Measurements from ENCODE around the gene PTTG2.

The PTTG2 gene

DNA sequence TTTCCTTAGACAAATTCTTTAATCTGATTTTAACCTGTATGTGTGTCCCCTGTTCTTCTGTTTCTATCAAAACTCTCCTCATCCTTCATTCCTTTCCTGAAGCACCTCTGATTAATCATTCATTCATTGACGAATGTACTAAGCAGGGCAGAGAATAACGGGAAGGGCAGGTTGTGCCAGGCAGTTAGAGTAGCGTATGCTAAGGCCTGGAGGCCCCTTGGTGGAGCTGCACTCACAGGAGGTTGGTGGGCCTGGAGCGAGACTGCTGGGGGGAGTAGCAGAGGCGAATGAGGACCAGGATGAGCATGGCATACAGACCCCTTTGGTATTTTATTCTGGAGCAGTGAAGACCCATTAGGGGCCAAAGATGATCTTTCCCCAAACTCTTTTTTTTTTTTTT, 22.5 kb downstream of the PTTG2 start:
- DNase-seq (ENCODE audit: extremely low read depth in 1 of 2, low read depth in 1 of 2) = no peak

DNA sequence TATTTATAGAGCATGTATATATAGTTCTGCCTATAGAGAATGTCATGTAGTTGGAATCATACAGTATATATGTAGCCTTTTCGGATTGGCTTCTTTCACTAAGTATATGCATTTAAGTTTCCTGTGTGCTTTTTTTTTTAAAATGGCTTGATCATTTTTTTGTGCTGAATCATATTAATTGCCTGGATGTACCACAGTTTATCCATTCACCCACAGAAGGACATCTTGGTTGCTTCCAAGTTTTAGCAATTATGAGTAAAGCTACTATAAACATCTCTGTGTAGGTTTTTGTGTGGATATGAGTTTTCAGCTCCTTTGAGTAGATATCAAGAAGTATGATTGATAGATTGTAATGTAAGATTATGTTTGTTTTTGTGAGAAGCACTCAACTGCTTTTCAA, 23.8 kb downstream of the PTTG2 start:
- DNase-seq (ENCODE audit: extremely low read depth in 1 of 2, low read depth in 1 of 2) = no peak

DNA sequence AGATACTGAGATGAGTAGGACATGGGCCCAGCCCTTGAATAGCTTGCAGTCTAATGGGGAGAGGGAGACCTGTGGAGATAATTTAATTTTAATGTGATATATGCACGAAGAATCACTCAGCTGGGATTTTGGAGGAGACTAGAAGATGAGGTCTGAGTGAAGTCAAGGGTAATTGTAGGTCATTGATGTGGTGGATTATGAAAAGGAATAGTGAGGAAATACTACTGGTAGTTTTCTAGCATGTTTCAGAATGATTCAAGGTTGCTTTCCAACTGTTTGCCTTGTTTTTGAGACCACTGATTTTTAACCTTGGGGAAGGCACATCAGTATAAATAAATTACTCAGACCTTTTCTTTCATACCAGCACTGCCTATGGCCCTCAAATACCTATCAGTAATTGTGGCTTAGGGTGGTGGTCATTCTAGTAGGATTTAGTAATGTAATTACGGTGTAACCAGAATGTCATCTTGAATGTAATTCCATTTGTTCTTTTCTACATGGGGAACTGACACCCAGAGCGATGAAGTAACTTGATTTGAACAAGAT, 25.6 kb downstream of the PTTG2 start:
- no peak for DNase-seq (ENCODE audit: extremely low read depth in 1 of 2, low read depth in 1 of 2)

DNA sequence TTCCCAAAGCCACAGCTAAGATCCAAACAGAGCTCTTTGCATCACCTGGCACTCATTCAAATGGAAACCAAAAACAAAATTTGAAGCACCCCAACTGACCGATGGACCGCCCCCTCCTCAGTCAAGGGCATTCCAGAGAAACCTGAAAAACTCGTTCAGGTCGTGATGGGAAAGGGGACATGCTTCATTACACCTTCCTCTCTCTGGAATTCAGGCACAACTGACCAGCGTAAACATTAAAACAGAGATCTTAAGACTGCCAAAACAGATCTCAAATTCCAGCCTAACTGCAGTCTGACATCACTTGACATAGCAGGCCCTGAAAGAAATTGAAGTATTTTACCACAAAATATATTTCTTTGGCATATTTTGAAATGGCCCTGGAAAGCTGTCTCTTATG, 28.5 kb downstream of the PTTG2 start:
- no peak for DNase-seq (ENCODE audit: extremely low read depth in 1 of 2, low read depth in 1 of 2)

DNA sequence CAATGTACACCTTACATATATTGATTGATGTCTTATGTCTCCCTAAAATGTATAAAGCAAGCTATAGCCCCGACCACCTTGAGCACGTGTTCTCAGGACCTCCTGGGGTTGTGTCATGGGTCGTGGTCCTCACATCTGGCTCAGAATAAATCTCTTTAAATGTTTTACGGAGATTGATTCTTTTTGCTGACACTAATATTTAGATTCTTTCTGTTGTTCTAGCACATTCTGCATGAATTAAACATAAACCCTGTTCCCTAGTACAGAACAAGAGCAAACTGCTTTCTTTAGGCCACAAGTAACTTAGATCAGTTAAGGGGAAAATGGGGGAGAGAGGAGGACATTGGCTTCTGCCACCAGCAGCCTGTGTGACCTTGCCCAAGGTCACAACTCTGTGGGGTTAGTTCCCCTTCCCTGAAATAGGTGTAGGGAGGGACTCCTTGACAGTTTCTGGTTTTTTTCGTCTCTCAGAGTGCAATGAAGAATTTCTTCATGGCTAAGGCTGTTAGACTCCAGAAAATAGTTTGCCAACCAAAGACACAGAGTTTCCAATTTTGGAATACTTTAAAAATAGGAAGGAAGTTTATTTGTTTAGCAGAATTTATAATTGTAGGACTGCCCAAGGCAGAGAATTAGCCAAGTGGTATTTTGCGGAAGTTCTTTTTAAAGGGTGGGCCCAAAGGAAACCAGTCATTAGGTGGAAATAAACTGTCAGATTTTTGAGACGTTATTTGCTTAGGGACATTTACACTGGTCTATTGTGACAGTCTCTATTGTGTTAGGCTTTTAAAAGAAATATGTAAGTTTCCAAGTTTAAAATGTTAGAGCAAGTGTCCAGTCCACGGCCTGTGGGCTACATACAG, 29.4 kb downstream of the PTTG2 start:
- no peak for DNase-seq (ENCODE audit: extremely low read depth in 1 of 2, low read depth in 1 of 2)

DNA sequence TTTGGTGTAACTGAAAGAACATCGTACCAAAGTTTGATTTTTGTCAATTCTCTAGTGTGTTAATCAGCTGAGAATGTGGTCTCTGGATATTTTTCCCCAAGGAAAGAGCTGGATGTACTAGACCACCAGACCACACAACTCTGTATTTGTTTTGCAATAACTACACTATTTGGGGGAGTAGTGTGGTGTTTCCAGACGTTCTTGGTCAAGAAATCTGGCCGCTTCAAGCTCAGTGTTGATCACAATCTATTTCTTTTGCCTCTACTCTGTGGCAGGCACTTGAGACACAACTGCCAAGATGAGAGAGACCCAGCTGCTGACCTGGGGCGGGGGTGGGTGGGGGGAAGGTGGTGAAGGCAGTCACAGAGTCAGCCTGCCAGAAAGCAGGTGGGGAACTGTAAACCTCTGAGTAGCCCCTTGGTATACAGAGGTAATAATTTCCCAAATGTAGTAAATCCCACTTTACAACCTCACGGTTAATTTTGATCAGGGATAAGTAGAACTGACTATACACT, 30.6 kb downstream of the PTTG2 start:
- DNase-seq (ENCODE audit: extremely low read depth in 1 of 2, low read depth in 1 of 2) = no peak

DNA sequence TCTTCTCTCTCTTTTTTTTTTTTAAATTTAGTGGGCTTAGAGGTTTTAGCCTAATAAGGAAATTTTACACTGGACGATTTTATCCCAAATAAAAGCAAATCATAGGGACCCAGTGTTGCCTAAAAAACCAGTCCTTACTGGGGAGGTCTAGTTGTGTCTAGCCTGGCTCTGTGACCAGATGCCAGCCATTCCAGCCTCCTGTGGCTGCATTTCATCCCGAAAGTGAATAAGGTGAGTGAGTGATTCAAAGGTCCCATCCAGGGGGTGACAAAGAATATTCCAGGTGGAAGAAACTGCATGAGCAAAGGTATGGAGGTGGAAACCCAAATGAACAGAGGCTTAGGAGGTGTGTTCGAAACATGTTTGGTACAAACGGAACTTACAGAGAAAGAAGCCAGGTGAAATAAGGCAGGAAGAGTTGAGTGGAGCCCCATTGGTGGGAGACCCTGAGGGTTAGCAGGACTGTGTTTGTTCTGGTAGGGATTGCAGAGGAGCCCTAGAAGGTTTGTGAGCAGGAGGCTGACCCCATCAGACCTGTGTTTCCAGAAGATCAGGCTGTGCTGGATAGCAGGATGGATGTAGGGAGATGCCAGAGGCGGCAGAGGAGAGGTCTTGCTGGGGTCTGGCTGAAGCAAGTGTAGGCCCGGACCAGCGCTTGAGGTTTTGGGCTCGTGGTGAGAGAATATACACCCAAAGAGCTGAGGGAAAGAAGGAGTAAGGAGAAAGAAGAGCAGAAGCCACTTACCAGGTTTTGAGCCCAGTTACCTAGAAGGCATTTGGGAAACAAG, 31.6 kb downstream of the PTTG2 start:
- no peak for DNase-seq (ENCODE audit: extremely low read depth in 1 of 2, low read depth in 1 of 2)

DNA sequence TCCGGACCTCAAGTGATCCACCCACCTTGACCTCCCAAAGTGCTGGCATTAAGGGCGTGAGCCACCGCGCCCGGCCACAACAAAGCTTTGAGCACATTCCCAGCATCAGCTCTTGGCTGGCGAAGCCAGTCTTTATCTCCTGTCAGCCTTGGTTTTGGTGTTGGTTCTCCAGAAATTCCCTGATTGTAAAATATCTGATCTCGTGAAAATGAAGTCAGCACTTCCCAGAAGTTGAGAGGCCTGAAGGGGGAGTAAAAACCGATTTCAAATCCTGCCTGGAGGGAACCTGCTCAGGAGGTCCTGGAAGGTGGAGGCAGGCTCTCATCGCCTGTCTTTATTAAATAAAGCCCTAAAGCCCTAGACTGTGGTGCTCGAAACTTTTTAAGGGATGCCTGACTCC, 33.6 kb downstream of the PTTG2 start:
- DNase-seq (ENCODE audit: extremely low read depth in 1 of 2, low read depth in 1 of 2) = no peak

DNA sequence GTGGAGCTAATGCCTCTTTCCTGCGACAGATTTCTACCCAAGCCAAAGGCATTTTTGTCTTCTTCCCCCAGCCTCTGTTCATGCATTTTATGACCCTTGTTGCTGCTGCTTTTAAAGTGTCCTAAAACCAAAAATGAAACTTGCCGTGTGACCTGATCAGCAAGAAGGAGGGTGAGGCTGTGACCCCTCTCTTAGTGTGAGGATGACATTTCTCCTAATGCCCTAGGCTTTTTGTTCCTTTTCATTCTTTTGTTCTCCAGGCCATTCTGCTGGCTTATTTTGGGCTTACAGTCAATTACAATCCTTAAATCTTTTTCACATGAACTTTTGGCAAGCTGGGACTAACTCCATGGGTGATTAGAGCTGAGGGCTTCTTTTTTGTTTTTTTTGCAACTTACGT, 34.4 kb downstream of the PTTG2 start:
- DNase-seq (ENCODE audit: extremely low read depth in 1 of 2, low read depth in 1 of 2) = no peak

DNA sequence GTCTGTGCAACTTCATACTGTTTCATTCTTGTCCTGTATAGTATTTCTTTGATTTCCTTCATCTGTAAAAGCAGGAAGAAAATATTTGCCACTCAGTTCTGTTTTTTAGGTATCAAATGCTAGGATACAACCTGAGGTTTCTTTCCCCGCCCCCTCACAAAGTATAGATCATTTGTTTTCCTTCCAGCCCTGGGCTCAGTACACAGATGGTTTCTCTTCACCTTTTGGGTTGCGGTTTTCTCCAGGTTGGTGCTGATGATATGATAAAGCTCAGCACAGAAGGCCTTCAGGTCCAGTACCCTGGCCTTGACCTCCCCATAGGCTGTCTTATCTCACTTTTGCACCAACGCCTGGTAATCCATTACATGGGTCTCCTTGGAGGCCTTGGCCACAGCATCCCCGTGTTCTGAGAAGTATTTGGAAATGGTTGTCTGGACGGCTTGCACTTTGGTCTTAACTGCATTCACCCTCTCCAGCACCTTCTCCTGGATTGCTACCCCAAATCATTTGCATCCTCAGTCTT, 35.2 kb downstream of the PTTG2 start:
- DNase-seq (ENCODE audit: extremely low read depth in 1 of 2, low read depth in 1 of 2) = no peak

DNA sequence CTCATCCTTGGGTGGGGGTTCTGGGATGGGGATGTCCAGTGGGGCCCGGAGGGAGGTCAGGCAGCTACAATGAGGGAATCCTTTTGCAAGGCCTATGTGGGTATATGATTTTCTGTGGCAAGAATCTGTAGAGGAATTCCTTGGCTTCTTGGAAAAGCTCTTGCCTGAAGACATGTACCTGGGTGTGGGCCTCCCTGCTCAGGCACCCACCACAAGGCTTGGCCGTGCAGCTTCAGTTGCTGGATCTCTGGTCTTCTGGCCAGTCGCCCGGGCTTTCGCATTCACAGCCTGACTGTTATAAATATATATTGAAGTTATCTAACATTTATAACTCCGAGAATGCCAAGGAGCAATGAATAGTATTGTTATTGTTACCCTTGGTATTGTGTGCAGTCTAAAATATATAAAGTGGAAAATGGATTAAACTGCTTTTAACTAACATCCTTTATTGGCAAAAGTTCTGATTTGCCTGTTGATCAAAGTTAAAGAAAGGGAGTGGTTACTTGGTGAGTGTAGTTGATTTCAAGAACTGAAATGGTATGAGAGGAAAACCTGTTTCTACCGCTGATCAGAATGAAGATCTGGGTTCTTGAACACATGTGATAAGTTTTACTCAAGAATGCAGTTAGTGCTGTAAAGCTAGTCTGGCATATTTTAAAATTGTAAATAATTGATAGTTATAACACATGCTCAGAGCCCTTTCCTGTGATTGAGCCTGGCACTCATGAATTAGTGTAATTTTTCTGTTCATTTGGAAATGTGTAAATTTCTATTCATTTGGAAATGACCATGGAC, 36.0 kb downstream of the PTTG2 start:
- no peak for DNase-seq (ENCODE audit: extremely low read depth in 1 of 2, low read depth in 1 of 2)

DNA sequence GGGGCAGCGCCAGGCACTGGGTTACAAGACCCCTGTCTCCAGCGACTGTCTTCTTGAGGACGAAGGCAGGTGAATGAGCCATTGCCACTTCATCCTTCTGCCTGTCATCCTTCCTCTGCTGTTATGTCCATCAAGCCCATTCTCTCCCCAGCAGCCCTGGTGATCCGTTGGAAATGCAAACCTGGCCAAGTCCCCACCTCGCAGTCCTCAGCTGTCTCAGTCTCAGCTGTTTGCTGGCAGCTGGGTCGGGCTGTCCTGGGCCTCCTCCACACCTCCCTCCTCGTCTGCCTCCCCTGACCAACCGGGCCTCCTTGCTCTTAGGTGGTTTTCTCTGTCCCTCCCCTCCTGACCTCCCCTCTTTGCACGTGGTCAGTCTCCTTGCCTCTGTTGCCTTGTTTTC, 38.0 kb downstream of the PTTG2 start:
- DNase-seq (ENCODE audit: extremely low read depth in 1 of 2, low read depth in 1 of 2) = no peak

DNA sequence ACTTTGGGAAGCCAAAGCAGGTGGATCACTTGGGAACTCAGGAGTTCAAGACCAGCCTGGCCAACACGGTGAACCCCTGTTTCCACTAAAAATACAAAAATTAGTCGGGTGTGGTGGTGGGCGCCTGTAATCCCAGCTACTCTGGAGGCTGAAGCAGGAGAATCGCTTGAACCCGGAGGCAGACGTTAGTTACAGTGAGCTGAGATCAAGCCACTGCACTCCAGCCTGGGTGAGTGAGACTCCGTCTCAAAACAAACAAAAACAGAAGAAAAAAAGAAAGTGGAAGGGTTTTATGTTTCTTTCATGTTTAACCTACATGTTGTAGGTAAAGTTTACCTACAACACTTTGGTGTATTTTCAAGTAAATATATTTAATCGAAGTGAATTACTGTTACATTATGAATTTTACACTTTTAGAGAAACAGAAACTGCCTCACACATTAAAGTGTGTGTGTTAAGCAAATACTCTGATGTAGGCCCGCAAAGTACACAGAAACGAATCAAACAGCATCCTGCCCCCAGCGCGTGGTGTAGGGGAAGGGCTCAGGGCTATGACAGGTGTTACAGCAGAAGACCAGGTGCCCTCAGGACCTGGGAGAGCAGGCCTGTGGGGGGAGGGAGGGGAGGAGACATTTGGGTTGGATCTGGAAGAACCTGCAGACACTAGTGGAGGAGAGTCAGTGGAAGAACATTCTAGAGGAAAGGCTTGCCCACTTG, 39.0 kb downstream of the PTTG2 start:
- no peak for DNase-seq (ENCODE audit: extremely low read depth in 1 of 2, low read depth in 1 of 2)

DNA sequence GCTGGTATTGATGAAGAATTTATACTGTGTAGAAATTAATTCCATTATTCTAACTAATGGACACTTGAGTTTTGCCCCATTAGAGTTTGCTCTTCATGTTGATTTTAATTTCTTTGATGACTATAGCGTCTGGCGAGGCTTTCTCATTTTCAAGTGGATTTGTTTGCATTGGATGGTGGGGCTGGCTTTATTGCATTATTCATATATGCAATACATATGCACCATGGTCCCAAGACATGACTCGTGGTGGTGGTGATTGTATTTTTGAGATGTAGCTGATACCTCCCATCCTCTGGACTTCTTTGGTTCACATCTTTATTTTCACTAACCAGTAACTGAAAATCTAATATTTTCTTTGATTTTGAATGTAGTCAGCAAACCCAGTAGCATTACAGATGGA, 39.8 kb downstream of the PTTG2 start:
- DNase-seq (ENCODE audit: extremely low read depth in 1 of 2, low read depth in 1 of 2) = no peak

DNA sequence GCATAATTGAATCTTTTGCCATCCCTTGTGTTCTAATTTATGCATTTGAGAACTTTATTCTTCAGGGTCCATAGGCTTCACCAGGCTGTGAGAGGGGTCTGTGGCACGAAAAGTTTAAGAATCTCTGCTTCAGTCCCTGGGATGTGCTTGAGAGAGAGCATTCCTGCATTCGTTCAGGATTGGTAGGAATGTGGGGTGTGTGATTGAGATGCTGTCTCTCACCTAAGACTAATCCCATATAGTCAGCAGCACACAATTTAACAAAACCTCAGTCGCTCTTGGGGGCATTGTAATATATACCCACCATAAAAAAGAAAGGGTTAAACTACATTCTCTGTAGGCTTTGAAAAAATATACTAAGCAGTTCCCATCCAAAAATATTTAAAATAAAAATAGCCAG, 41.7 kb downstream of the PTTG2 start:
- no peak for DNase-seq (ENCODE audit: extremely low read depth in 1 of 2, low read depth in 1 of 2)

DNA sequence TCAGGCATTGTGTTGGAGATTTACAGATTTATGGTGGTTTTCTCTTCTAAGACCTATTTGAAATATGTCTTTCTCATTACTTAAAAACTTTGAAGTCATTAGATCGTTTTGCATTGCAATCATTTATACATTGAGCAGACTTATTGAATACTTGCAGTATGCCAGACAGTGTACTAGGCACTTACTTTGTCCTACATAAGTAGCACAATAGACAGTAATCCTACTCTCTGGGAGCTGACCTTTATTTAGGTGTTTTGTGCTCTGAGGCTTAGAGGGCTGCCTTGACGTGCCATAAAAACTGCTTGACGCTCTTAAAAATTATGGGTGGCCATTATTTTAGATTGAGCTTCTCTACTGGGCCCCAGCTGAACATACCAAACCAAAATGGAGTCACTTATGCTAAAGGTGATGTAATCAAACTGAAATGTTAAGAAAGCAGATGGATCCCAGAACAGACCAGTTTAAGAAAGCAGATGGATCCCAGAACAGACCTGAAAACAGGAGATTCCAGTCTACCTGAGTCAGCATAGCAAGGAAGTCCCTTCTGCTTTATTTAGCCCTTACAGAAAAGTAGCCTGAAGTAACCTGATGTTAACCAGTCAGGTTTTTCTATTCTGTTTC, 42.4 kb downstream of the PTTG2 start:
- no peak for DNase-seq (ENCODE audit: extremely low read depth in 1 of 2, low read depth in 1 of 2)

DNA sequence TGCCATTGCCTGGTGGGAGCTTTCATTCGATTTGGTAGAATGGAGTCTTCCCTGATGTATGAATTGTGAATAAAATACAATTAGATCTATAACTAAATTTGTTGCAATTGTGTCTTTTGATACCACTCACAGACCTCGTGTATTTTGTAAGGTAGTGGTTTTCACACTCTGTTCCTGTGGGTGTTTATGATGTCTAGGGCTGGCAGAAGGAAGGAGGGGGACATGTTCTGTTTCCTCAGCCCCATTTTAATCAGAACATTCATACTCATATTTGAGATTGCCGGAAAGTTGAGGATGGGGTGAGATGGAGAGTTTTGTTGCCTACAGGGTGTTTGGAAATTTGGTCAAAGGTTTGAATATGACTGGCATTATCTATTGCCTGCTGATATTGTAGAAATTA, 42.9 kb downstream of the PTTG2 start:
- no peak for DNase-seq (ENCODE audit: extremely low read depth in 1 of 2, low read depth in 1 of 2)

DNA sequence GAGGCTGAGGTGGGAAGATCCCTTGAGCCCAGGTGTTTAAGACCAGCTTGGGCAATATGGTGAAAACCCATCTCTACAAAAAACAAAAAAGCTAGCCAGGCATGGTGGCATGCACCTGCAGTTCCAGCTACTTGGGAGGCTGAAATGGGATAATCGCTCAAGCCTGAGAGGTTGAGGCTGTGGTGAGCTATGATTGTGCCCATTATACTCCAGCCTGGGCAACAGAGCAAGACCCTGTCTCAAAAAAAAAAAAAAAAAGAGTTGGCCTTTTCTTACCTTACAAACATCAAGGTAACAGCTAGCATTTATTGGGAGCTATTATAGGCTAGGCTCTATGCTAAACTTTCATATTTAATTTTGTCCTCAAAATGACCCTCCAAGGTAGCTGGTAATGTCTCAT, 43.4 kb downstream of the PTTG2 start:
- DNase-seq (ENCODE audit: extremely low read depth in 1 of 2, low read depth in 1 of 2) = no peak

DNA sequence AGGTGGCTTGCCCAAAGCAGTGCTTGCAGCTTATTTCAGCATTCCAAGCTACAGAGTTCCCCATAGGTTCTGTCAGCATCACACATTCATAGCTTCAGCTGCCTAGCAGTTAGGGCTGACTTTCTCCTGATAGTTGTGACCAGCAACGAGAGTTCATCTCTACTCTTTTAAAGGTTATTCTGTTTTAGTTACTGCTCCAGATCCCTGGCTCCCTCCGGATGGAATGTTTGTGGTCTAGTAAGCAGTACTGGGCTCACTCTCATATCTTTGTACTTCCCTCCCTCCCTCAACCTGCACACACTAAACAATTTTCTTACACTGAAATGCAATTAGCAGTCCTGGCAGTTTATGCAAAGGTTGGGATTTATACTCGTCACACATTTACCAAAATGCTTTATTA, 43.9 kb downstream of the PTTG2 start:
- no peak for DNase-seq (ENCODE audit: extremely low read depth in 1 of 2, low read depth in 1 of 2)

DNA sequence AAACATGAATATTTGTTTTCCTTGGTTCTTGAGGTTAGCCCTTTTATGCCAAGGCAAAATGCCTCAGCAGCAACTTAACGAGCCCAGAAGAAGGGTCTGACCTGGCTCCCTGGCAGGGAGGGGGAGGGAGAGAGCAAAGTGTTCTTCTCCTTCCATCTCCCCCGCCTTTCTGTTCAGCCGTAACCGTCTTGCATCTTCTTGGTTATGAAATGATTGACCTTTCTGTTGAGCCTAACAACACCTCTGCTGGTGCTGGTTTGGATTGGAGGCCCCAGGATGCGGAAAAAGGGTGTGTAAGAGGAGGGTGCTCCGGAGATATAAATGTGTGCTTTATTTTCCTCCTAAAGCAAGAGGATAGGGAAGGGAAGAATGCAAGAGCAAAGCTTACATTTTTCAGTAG, 44.7 kb downstream of the PTTG2 start:
- DNase-seq (ENCODE audit: extremely low read depth in 1 of 2, low read depth in 1 of 2) = no peak
